Purkinje cell (primary cell): ENCODE results near the gene HEXIM2. TPM values are rescaled to one million over a fixed set of nuclear protein-coding genes. Genes with fewer than 3 reads are reported as not detected.

Experiments used
- polyA plus RNA-seq: library from polyadenylated mRNA; unstranded; fragments of >200 nt; fragmentation: Nextera tagmentation; gene quantifications from 2 replicates; pipeline ENCODE4 v1.2.1, GENCODE V29; 2014

HEXIM2 gene, protein sequence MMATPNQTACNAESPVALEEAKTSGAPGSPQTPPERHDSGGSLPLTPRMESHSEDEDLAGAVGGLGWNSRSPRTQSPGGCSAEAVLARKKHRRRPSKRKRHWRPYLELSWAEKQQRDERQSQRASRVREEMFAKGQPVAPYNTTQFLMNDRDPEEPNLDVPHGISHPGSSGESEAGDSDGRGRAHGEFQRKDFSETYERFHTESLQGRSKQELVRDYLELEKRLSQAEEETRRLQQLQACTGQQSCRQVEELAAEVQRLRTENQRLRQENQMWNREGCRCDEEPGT
- 0.27 and 2.9 TPM in 2 replicates for polyA plus RNA-seq

DNA sequence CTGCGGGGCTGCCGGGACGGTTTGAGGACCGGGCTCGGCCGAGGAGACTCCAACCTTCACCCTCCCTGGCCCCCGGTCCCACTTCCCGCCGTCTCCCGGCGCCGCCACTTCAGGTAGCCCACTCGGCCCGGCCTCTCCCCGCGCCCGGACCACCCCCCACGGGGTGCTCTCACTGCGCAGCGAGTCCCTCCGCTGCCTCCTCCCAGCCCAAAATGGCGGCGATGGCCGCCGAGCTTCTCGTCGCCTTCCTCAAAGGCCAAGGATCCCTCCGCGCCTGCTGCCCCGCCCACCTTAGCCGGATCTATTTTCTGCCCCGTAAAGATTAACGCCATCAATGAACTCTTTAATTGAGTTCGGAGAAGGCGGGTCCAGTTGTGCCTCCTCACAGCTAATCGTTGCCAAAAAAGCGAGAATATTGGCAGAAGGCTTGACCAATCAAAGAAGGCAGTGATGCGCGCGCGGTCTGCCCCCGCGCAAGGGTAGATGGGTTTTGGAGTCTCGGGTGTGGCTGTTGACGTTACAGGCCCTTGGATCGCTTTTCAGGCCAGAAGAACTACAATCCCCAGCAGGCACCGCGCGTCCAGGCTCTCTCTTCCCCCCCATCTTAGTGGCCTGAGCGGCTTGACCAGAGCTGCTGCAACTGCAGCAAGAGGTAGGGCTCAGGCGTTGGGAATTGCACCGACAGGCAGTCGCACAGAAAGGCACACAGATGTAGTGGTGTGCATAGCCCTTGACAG lies at the start of gene HEXIM2:
TSS of gene HEXIM2 (plus strand) at position 588 of the 737 bp plus-strand sequence. CDS start 919 bp downstream, outside the sequence.

DNA sequence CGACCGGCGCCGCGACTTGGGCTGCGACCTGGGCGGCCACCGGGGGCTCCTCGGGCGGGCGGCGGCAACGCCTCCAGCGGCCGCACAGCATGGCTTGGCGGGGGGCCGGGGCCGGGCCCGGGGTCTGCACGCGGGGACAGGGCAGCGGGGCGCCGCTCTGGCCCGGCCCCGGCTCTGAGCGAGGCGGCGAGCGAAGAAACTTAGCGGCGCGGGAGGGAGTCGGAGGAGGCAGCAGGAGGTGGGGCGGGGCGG lies 29.4 kb upstream of the HEXIM2 start, which contains the start of gene PLCD3:
TSS of gene PLCD3 (minus strand) at position 196 of the 252 bp plus-strand sequence. CDS start at position 91, 105 bp downstream.

DNA sequence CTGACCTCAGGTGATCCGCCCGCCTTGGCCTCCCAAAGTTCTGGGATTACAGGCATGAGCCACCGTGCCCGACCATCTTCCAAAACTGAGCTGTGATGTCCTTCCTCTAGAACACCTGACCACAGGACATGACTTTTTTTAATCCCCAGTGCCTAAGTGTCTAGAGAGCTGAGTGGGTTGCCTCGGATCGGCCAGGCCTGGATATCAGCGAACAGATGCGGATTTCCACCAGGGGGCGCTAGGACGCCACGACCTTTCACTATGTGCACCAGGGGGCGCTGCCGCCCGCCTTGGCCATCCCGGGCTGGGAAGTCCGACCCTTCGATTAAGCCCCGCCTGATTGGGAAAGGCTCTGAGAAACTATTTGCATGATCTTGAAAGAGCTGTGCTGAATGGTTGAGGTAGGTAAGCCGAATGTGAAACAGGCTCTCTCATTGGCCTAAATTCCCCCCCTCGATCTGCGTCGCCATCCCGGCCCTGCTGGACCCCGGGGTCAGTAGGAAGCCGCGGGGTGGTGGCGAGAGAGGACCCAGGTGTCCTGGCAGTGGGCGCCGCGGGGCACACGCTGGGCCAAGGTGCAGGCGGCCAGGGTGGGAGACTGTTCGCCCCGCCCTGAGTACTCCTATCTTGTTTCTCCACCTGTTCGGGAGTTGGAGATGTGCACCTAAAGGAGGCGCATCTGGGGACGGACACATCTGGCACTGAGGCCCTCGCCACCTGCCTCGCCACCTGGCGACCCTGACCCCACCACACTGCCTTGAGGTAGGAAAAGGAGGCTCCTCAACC lies 26.3 kb upstream of the HEXIM2 start, which contains the start of gene ACBD4:
TSS of gene ACBD4 (plus strand) at position 496 of the 786 bp plus-strand sequence. CDS start 458 bp downstream, outside the sequence.

DNA sequence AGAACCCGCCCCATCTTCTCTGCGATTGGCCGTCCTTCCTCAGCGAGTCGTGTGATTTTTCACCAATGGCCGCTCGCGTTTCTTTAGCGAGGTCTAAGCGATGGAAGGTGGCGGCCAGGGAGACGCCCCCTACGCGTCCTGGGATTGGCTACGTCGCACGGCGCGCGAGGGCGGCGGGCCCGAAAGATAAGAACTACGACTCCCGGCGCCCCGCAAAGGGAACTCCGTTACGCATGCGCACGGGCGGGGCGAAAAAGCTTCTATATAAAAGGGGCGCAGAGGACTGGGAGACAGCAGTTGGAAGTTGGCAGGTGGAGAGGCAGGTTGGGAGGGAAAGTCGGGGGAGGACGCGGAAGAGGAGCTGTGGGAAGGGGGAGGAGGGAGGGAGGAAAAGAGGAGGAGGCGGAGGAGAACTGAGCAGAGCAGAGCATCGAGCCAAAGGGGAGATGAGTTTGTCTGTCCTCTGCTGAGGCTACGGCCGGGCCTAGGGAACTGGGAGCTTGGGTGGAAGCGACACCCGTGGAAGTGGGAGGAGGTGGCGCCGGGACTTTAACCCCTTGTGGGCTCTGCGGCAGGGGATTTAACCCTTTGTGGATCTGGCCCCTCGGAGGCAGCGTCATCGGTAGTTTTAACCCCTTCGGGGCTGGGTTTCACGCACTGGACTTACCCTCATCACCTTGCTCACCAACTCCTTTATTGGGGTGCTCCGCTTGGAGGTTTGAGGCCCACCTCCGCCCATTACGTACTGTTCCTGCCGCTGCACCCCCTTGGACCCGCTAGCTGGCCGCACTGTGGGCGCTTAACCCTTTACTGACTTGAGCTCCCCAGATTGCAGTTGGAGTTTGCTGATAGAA lies 13.3 kb upstream of the HEXIM2 start, which contains the start of gene HEXIM1:
TSS of gene HEXIM1 (plus strand) at position 293 of the 854 bp plus-strand sequence. CDS start 716 bp downstream, outside the sequence.

Other genes starting within 250 kb of the HEXIM2 start
- gene GFAP, start 246.4 kb upstream of the HEXIM2 start, polyA plus RNA-seq, result 9.4 and 14.4 TPM in 2 replicates
- gene KIF18B, start 214.1 kb upstream of the HEXIM2 start, polyA plus RNA-seq, result not detected in 2 replicates
- not detected in 2 replicates for gene C1QL1, start 193.6 kb upstream of the HEXIM2 start, polyA plus RNA-seq
- 21.0 and 30.2 TPM in 2 replicates for gene DCAKD, start 110.2 kb upstream of the HEXIM2 start, polyA plus RNA-seq
- gene NMT1, start 100.6 kb upstream of the HEXIM2 start, polyA plus RNA-seq, result 282 and 496 TPM in 2 replicates
- 0.31 and 0.71 TPM in 2 replicates for gene PLCD3, start 29.4 kb upstream of the HEXIM2 start, polyA plus RNA-seq
- 0.44 TPM in 1 of 2 replicates, not detected in the other for gene ACBD4, start 26.2 kb upstream of the HEXIM2 start, polyA plus RNA-seq
- 6.0 and 6.7 TPM in 2 replicates for gene HEXIM1, start 13.4 kb upstream of the HEXIM2 start, polyA plus RNA-seq
- 2.4 and 4.0 TPM in 2 replicates for gene FMNL1, start 60.0 kb downstream of the HEXIM2 start, polyA plus RNA-seq
- not detected in 2 replicates for gene SPATA32, start 100.2 kb downstream of the HEXIM2 start, polyA plus RNA-seq
- not detected in 2 replicates for gene MAP3K14, start 155.1 kb downstream of the HEXIM2 start, polyA plus RNA-seq